WTC11 (cell line): ENCODE data around the gene ADRB2. TPM values are rescaled to one million over a fixed set of nuclear protein-coding genes. Genes with fewer than 3 reads are reported as not detected.

Experiments used
- ATAC-seq: fragments of 200-7000 bp; cut with Tn5 transposase; 2 replicates; pipeline ENCODE4 v1.10.0; 2021; ENCODE audit warnings: mild to moderate bottlenecking, moderate library complexity
- CTCF ChIA-PET: fragments of 300-600 bp; sonication (Branson Sonifier 250); formaldehyde crosslinking; loops from one replicate; lab custom pipeline; 2021; ENCODE audit warnings: antibody characterized with exemption; lab: Charles Lee
- POLR2A ChIA-PET: fragments of 350-600 bp; sonication (Branson Sonifier 250); formaldehyde crosslinking; loops from one replicate; lab custom pipeline; 2021; ENCODE audit warnings: antibody characterized with exemption; lab: Charles Lee
- DNase-seq: peaks from one replicate; pipeline ENCODE4 v3.0.0; 2021; ENCODE audit warnings: low spot score
- H3K27ac Mint-ChIP-seq: 2 replicates; pipeline ENCODE4 v1.8.0; 2021; ENCODE audit warnings: mixed read lengths
- H3K27me3 Mint-ChIP-seq: 2 replicates; pipeline ENCODE4 v1.8.0; 2021; ENCODE audit warnings: low read depth, mild to moderate bottlenecking, moderate library complexity, mixed read lengths
- H3K36me3 Mint-ChIP-seq: 2 replicates; pipeline ENCODE4 v1.8.0; 2021; ENCODE audit warnings: mixed read lengths
- H3K4me1 Mint-ChIP-seq: 2 replicates; pipeline ENCODE4 v1.8.0; 2022; ENCODE audit warnings: mixed read lengths
- H3K4me3 Mint-ChIP-seq: 2 replicates; pipeline ENCODE4 v1.8.0; 2021; ENCODE audit warnings: mild to moderate bottlenecking, moderate library complexity, mixed read lengths
- H3K9me3 Mint-ChIP-seq: 2 replicates; pipeline ENCODE4 v1.8.0; 2021; ENCODE audit warnings: mixed read lengths
- ATF1 ChIP-seq: sonication (generic); formaldehyde crosslinking; IDR thresholded peaks from 2 replicates; pipeline ENCODE4 v1.8.1; 2023; ENCODE audit warnings: mild to moderate bottlenecking, moderate library complexity, missing genetic modification reagents
- GABPB1 ChIP-seq: sonication (generic); formaldehyde crosslinking; IDR thresholded peaks from 2 replicates; pipeline ENCODE4 v1.8.1; 2023; ENCODE audit warnings: mild to moderate bottlenecking, missing genetic modification reagents
- GTF2I ChIP-seq: fragments of 250-450 bp; sonication (Bioruptor Pico); conservative IDR thresholded peaks from 2 replicates; pipeline ENCODE4 v1.4.0; 2021; ENCODE audit warnings: mild to moderate bottlenecking
- IRF2 ChIP-seq: sonication (generic); formaldehyde crosslinking; IDR thresholded peaks from 2 replicates; pipeline ENCODE4 v1.8.0; 2022; ENCODE audit warnings: low read depth, missing genetic modification reagents, borderline replicate concordance
- JAZF1 ChIP-seq: fragments of 250-450 bp; sonication (Bioruptor Pico); IDR thresholded peaks from 2 replicates; pipeline ENCODE4 v1.9.0; 2021; ENCODE audit warnings: moderate library complexity, mild to moderate bottlenecking, inconsistent platforms
- KAT7 ChIP-seq: sonication (generic); formaldehyde crosslinking; IDR thresholded peaks from 2 replicates; pipeline ENCODE4 v1.8.1; 2023; ENCODE audit warnings: missing genetic modification reagents, mild to moderate bottlenecking, borderline replicate concordance
- MYBL2 ChIP-seq: sonication (generic); formaldehyde crosslinking; IDR thresholded peaks from 2 replicates; pipeline ENCODE4 v1.8.1; 2023; ENCODE audit warnings: mild to moderate bottlenecking, moderate library complexity, missing genetic modification reagents
- NFYB ChIP-seq: sonication (generic); formaldehyde crosslinking; conservative IDR thresholded peaks from 2 replicates; pipeline ENCODE4 v1.8.0; 2022; ENCODE audit warnings: low read depth, missing genetic modification reagents
- NR1H2 ChIP-seq: sonication (generic); formaldehyde crosslinking; IDR thresholded peaks from 2 replicates; pipeline ENCODE4 v1.9.0; 2021; ENCODE audit warnings: mild to moderate bottlenecking, moderate library complexity, missing genetic modification reagents
- RORB ChIP-seq: fragments of 250-450 bp; sonication (Bioruptor Pico); IDR thresholded peaks from 2 replicates; pipeline ENCODE4 v1.9.0; 2021; ENCODE audit warnings: mild to moderate bottlenecking
- SMAD3 ChIP-seq: sonication (generic); formaldehyde crosslinking; IDR thresholded peaks from 2 replicates; pipeline ENCODE4 v1.8.0; 2022; ENCODE audit warnings: missing genetic modification reagents, mild to moderate bottlenecking, borderline replicate concordance
- ZBTB21 ChIP-seq: sonication (generic); formaldehyde crosslinking; IDR thresholded peaks from 2 replicates; pipeline ENCODE4 v1.8.1; 2023; ENCODE audit warnings: mild to moderate bottlenecking, missing genetic modification reagents, borderline replicate concordance
- total RNA-seq: library from RNA; stranded (reverse); gene quantifications from 3 replicates; pipeline ENCODE4 v1.2.3, GENCODE V29; 2021
- TF ChIP-seq, protein P1 (sequence below): sonication (generic); formaldehyde crosslinking; IDR thresholded peaks from 2 replicates; pipeline ENCODE4 v1.8.0; 2022; ENCODE audit warnings: mild to moderate bottlenecking, missing genetic modification reagents
- TF ChIP-seq, protein P2 (sequence below): sonication (generic); formaldehyde crosslinking; IDR thresholded peaks from 2 replicates; pipeline ENCODE4 v1.8.1; 2023; ENCODE audit warnings: mild to moderate bottlenecking, missing genetic modification reagents, moderate library complexity
- TF ChIP-seq, protein P3 (sequence below): sonication (generic); formaldehyde crosslinking; IDR thresholded peaks from 2 replicates; pipeline ENCODE4 v1.8.0; 2023; ENCODE audit warnings: missing genetic modification reagents
- TF ChIP-seq, protein P4 (sequence below): sonication (generic); formaldehyde crosslinking; IDR thresholded peaks from 2 replicates; pipeline ENCODE4 v1.8.1; 2023; ENCODE audit warnings: mild to moderate bottlenecking, missing genetic modification reagents, borderline replicate concordance
- TF ChIP-seq, protein P5 (sequence below): fragments of 250-450 bp; sonication (Bioruptor Pico); IDR thresholded peaks from 2 replicates; pipeline ENCODE4 v1.8.0; 2021; ENCODE audit warnings: mild to moderate bottlenecking
- TF ChIP-seq, protein P6 (sequence below): sonication (generic); formaldehyde crosslinking; IDR thresholded peaks from 2 replicates; pipeline ENCODE4 v1.8.1; 2023; ENCODE audit warnings: mild to moderate bottlenecking, moderate library complexity, missing genetic modification reagents
- TF ChIP-seq, protein P7 (sequence below): sonication (generic); formaldehyde crosslinking; IDR thresholded peaks from 2 replicates; pipeline ENCODE4 v1.8.0; 2022; ENCODE audit warnings: mild to moderate bottlenecking, missing genetic modification reagents

ADRB2 gene
- total RNA-seq, 1 experiment from 2014 or later, result 1.2 TPM

DNA sequence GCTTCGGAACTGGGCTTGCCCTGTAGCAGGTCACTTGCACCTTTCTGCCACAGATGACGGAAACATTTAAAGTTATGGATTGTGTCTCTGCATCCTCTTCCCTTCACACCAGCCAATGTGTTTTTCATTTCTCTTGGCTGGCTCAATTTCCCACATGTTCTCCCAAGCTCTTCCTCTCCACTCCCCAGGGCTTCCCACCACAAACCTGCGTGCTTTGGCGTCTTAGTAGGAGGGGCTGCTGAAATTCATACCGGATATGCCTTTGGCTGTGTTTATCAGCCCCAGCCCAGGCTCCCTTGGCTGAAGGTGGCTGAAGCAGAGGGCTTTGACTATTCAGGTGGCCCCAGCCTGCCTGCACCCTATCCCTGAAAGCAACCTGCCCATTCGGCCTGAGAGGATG lies 32.1 kb downstream of the ADRB2 start:
- no peaks in the 10 kb centered on the region for H3K36me3 Mint-ChIP-seq
- ATAC-seq (no peak), DNase-seq (no peak)
- H3K27me3 Mint-ChIP-seq, result no peaks in the 10 kb centered on the region; the same call in 1 of the 2 replicates
- H3K4me3 Mint-ChIP-seq, result no peak overlapping the region
- peaks cover 7% of the 10 kb centered on the region; the same call in 1 of the 2 replicates for H3K4me1 Mint-ChIP-seq
- TF ChIP-seq SMAD3 (CRISPR knock-in tag), result no peak
- no peak for TF ChIP-seq ATF1 (CRISPR knock-in tag)
- ChIA-PET POLR2A (interaction anchor here (0.7 kb wide), 1 partner anchor 573 kb away, joined by 3 read pairs; no protein-coding TSS in a partner anchor), CTCF (interaction anchor here (0.6 kb wide), 1 partner anchor 117 kb away, joined by 3 read pairs; no protein-coding TSS in a partner anchor)
- no peak overlapping the region for H3K27ac Mint-ChIP-seq
- no peaks in the 10 kb centered on the region for H3K9me3 Mint-ChIP-seq

DNA sequence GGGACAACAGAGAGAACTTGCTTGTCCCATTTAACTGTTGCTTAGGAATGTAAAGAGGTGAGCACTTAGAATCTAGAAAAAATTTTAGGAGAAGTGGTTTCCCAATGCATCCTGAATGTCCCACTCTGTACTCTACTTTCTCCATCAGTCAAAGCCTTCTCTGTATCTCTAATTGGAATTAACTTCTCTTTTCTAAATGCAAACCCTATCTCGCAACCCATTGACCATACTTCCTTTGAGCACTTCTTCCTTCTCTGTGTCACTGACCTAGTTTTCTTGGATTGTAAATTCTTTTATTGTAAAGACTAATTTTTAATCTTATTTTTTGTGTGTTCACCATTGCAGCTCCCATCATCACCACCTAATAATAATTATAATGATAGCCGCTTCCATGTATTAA lies 33.3 kb downstream of the ADRB2 start:
- no peaks in the 10 kb centered on the region; the same call in 1 of the 2 replicates for H3K27me3 Mint-ChIP-seq
- TF ChIP-seq NFYB (CRISPR knock-in tag) (no peak), GABPB1 (CRISPR knock-in tag) (no peak), MYBL2 (no peak), JAZF1 (CRISPR knock-in tag) (no peak), IRF2 (CRISPR knock-in tag) (no peak), ZBTB21 (CRISPR knock-in tag) (no peak), SMAD3 (CRISPR knock-in tag) (no peak), KAT7 (no peak), GTF2I (no peak), RORB (CRISPR knock-in tag) (no peak), NR1H2 (CRISPR knock-in tag) (no peak)
- TF ChIP-seq, protein P1, sequence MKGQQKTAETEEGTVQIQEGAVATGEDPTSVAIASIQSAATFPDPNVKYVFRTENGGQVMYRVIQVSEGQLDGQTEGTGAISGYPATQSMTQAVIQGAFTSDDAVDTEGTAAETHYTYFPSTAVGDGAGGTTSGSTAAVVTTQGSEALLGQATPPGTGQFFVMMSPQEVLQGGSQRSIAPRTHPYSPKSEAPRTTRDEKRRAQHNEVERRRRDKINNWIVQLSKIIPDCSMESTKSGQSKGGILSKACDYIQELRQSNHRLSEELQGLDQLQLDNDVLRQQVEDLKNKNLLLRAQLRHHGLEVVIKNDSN (CRISPR knock-in tag), result no peak
- TF ChIP-seq, protein P2, sequence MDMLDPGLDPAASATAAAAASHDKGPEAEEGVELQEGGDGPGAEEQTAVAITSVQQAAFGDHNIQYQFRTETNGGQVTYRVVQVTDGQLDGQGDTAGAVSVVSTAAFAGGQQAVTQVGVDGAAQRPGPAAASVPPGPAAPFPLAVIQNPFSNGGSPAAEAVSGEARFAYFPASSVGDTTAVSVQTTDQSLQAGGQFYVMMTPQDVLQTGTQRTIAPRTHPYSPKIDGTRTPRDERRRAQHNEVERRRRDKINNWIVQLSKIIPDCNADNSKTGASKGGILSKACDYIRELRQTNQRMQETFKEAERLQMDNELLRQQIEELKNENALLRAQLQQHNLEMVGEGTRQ (CRISPR knock-in tag), result no peak
- TF ChIP-seq, protein P3, sequence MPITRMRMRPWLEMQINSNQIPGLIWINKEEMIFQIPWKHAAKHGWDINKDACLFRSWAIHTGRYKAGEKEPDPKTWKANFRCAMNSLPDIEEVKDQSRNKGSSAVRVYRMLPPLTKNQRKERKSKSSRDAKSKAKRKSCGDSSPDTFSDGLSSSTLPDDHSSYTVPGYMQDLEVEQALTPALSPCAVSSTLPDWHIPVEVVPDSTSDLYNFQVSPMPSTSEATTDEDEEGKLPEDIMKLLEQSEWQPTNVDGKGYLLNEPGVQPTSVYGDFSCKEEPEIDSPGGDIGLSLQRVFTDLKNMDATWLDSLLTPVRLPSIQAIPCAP (CRISPR knock-in tag), result no peak
- TF ChIP-seq, protein P4, sequence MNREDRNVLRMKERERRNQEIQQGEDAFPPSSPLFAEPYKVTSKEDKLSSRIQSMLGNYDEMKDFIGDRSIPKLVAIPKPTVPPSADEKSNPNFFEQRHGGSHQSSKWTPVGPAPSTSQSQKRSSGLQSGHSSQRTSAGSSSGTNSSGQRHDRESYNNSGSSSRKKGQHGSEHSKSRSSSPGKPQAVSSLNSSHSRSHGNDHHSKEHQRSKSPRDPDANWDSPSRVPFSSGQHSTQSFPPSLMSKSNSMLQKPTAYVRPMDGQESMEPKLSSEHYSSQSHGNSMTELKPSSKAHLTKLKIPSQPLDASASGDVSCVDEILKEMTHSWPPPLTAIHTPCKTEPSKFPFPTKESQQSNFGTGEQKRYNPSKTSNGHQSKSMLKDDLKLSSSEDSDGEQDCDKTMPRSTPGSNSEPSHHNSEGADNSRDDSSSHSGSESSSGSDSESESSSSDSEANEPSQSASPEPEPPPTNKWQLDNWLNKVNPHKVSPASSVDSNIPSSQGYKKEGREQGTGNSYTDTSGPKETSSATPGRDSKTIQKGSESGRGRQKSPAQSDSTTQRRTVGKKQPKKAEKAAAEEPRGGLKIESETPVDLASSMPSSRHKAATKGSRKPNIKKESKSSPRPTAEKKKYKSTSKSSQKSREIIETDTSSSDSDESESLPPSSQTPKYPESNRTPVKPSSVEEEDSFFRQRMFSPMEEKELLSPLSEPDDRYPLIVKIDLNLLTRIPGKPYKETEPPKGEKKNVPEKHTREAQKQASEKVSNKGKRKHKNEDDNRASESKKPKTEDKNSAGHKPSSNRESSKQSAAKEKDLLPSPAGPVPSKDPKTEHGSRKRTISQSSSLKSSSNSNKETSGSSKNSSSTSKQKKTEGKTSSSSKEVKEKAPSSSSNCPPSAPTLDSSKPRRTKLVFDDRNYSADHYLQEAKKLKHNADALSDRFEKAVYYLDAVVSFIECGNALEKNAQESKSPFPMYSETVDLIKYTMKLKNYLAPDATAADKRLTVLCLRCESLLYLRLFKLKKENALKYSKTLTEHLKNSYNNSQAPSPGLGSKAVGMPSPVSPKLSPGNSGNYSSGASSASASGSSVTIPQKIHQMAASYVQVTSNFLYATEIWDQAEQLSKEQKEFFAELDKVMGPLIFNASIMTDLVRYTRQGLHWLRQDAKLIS (CRISPR knock-in tag), result no peak
- TF ChIP-seq, protein P5, sequence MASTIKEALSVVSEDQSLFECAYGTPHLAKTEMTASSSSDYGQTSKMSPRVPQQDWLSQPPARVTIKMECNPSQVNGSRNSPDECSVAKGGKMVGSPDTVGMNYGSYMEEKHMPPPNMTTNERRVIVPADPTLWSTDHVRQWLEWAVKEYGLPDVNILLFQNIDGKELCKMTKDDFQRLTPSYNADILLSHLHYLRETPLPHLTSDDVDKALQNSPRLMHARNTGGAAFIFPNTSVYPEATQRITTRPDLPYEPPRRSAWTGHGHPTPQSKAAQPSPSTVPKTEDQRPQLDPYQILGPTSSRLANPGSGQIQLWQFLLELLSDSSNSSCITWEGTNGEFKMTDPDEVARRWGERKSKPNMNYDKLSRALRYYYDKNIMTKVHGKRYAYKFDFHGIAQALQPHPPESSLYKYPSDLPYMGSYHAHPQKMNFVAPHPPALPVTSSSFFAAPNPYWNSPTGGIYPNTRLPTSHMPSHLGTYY (CRISPR knock-in tag), result no peak
- TF ChIP-seq, protein P6, sequence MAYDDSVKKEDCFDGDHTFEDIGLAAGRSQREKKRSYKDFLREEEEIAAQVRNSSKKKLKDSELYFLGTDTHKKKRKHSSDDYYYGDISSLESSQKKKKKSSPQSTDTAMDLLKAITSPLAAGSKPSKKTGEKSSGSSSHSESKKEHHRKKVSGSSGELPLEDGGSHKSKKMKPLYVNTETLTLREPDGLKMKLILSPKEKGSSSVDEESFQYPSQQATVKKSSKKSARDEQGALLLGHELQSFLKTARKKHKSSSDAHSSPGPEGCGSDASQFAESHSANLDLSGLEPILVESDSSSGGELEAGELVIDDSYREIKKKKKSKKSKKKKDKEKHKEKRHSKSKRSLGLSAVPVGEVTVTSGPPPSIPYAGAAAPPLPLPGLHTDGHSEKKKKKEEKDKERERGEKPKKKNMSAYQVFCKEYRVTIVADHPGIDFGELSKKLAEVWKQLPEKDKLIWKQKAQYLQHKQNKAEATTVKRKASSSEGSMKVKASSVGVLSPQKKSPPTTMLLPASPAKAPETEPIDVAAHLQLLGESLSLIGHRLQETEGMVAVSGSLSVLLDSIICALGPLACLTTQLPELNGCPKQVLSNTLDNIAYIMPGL (CRISPR knock-in tag), result no peak
- TF ChIP-seq, protein P7, sequence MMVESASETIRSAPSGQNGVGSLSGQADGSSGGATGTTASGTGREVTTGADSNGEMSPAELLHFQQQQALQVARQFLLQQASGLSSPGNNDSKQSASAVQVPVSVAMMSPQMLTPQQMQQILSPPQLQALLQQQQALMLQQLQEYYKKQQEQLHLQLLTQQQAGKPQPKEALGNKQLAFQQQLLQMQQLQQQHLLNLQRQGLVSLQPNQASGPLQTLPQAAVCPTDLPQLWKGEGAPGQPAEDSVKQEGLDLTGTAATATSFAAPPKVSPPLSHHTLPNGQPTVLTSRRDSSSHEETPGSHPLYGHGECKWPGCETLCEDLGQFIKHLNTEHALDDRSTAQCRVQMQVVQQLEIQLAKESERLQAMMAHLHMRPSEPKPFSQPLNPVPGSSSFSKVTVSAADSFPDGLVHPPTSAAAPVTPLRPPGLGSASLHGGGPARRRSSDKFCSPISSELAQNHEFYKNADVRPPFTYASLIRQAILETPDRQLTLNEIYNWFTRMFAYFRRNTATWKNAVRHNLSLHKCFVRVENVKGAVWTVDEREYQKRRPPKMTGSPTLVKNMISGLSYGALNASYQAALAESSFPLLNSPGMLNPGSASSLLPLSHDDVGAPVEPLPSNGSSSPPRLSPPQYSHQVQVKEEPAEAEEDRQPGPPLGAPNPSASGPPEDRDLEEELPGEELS (CRISPR knock-in tag), result no peak
- TF ChIP-seq, all 79 proteins: peak for 0
- ATAC-seq (no peak), DNase-seq (no peak)
- Mint-ChIP-seq H3K36me3 (no peaks in the 10 kb centered on the region), H3K4me3 (no peak overlapping the region), H3K4me1 (peaks cover 7% of the 10 kb centered on the region; the same call in 1 of the 2 replicates), H3K9me3 (no peaks in the 10 kb centered on the region), H3K27ac (no peak overlapping the region)
- ChIA-PET POLR2A (no interaction called here), CTCF (no interaction called here)
